Germinal center (tissue), 1 donor: ENCODE results near the gene TPPP.

Experiments used
- DNase-seq: peaks from one replicate; pipeline ENCODE4 v3.0.0; 2012; ENCODE audit warnings: mixed read lengths, low spot score

Gene TPPP

DNA sequence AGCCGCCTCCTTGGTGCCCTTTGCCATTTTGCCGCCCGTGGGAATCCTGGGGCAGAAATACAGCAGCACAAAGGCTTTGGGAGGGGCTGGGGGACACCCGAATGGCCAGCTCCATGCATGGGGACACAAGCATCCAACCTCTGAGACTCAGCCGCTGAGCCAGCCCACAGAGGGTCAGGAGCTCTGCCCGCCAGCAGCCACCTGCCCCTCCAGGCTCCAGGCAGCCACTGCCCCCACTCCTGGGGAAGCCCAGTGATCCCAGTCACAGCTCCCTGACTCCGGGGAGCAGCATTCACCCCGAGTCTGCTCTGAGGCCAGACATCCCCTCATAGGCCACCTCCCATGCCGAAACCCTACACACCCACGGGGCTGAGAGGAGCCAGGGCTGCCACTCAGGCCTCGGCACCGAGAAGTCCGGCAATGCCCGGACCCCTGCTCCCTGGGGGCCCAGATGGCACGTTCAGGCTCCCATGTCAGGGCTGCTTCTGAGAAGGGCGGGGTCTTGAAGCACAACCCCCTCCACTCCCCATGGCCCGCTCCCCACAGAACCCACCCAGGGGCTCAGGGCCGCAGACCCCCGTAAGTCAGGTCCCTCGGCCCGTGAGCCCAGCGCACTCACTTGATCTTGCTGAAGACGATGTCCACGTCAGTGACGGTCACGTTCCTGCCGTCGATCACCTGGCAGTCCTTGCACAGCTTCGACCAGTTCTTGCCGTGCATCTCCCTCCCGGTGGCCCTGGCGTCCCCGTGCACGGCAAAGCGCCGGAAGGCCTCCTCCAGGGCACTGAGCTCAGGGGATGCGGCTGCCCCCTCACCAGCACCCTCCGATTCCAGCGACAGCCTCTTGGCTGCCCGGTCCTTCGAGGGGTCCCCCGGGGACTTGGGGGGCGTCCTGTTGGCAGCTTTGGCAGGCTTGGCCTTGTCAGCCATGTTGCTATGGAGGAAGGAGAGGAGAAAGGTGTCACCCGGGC, 15.7 kb downstream of the TPPP start:
- no peak for DNase-seq

DNA sequence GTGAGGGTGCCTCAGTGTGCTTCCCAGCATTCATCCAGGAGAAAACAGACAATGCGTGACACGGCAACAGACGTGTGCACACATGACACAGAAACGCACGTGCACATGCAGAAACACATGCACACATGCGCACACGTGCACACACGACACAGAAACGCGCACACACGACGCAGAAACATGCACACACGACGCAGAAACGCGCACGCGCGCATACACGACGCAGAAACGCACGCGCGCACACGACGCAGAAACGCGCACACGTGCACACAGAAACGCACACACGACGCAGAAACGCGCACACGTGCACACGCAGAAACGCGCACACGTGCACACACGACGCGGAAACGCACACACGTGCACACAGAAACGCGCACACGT, 16.5 kb downstream of the TPPP start:
- DNase-seq = no peak

- no peak for DNase-seq
Measured at GRCh38 chr5:675871-676698, 17.1 kb downstream of the TPPP start.

- no peak for DNase-seq
Measured at GRCh38 chr5:675111-675870, 17.9 kb downstream of the TPPP start.

DNA sequence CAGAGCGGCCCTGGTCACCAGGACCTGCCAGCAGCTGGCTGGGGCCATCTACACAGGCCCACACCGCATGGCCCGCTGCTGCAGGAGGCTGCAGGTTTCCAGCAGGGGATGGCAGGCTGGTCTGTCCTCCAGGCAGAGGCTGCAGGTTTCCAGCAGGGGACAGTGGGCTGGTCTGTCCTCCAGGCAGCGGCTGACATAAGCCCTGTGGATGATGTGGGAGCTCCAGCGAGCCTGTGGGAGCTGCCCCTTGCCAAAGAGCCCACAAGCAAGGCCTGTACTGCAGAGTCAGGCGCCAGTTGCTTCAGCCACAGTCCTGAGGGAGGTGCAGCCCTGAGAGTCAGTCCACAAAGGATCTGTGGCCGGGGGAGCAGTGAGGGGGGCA, 18.5 kb downstream of the TPPP start:
- DNase-seq = no peak

- DNase-seq = no peak
Measured at GRCh38 chr5:673831-674629, 19.1 kb downstream of the TPPP start.

DNA sequence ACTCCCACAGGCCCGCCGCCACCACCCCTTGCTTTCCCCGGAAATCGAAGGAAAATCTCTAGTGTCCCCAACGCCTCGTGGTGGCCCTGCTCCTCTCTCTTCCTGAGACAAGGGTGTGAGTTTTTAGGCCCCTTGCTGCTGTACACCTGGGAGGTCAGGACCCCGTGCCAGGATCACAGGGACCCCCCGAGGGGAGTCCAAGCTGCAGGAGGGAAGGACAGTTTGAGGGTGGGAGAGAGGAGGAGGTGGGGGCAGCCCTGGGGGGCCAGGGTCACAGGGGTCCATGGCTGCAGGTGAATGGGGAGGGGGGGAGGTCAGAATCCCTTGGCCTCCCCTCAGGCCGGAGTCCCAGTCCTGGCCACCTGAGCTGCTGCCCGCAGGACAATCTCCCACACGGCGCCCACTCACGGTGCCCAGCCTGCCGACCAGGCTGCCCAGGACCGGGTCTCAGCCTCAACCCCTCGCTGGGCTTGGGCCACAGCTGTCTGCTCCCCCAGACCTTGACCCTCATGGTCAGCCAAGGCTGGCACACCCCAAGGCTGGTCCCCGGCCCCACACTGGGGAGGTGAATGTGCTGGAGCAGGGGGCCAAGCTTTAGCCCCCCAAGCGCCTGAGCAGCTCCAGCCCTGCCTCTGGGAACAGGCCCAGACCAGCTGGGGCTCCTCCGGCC, 19.9 kb downstream of the TPPP start:
- DNase-seq = no peak

GRCh38 chr5:672329-673160, 20.6 kb downstream of the TPPP start:
- peak; percentile 20 for DNase-seq

DNA sequence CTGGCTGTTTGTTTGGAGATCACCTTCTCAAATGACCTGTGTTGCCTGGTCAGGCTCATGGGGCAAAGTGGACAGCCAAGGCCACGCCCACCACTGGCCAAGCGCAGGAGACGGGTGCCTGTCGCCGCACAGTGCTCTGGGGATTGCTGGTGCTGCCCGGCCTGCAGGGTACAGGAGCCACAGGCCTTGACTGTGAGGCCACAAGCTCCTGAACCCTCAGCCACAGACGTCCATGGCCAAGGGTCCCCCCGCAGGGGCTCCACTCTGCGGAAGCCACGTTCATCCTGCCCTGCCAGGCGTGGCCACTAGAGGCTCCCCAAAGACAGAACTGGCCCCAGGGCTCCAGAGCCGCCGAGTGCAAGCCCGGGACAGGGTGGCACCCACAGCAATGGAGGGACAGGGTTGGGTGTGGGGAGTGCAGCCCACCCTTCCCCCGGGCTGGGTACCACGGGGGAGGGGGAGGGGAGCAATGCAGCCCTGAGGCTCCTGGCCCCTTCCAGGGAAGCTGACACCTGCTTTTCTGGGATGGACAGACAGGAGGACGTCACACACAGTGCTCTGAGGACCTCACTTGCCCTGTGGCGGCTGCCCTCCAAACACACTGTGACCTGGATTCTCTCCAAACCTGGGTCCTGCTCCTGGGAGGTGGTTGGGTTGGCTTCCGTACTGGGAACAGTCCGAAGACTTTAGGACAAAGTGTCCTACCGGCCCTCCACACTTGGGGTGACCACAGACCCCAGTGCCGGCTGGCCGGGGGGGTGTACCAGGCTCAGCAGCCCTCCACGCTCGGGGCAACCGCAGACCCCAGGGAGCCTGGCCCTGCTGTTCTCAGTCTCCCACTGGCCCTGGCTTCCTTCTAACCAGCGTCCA, 21.5 kb downstream of the TPPP start:
- peak; percentile 67 for DNase-seq

DNA sequence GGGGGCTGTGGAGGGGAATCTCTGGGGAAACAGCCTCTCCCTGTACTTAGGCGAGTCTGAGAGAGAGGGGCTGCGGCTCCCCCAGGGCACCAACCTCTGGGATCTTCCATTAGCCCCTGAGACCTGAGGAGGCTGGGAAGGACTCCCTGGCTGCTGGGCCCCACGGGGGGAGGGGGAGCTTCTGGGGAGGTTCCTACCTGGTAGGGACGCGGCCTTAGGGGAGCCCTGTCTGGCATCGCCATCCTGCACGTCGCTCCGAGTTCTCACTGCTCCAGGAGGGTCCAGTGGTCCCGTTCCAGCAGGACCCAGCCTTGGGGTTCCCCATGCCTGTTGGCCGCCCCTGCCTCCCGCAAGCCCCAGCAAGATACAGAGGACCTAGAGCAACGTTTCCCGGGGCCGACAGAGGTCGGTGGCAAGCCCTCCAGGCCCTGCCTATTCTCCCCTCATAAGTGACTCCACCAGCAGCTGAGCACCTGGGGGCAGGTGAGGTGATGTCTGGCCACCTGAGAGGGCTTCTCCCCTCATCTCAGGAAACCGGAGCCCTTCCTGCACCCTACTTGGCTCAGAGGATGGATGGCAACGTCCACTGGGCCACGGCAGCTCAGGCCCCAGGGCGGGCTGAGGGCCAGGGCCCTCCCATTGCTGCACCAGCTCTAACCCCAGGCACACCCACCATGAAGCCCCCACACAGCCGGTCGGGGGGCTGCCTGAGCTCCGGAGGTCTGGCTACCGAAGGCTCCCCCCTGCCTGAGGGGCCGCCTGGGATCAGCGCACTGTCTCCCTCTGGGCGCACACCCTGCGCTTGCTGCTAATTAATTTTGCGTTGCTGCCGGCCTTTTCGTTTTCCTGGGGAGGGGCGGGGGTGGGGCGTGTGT, 22.5 kb downstream of the TPPP start:
- no peak for DNase-seq

GRCh38 chr5:669842-670395, 23.2 kb downstream of the TPPP start:
- DNase-seq = no peak

GRCh38 chr5:669111-669841, 23.9 kb downstream of the TPPP start:
- peak; percentile 28 for DNase-seq

DNA sequence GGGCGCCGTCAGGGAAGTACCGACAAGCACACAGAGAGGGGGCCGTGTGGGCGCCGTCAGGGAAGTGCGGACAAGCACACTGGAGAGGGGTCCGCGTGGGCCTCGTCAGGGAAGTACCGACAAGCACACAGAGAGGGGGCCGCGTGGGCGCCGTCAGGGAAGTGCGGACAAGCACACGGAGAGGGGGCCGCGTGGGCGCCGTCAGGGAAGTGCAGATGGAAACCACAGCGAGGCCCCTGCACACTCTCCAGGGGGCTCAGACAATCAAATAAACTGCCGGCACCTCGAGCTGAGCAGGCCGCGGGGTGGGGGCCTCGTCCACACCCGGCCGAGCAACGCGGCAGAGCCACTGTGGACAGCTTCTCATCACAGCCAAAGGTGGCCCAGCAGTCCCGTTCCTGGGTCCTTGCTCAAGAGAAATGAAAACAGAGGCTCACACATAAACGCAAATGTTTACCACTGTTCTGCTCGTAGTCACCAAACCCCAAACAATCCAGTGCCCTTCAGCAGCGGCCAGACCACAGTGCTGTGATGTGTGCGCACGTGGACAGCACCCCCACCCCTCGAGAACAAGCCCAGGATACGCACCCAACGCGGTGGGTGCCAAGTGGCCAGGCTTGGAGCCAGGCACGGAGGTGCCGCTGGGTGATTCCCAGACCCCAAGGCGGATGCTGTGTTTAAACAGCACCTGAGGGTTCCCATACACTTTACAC, 24.7 kb downstream of the TPPP start:
- no peak for DNase-seq

- DNase-seq = no peak
Measured at GRCh38 chr5:666816-667498, 26.2 kb downstream of the TPPP start.

DNA sequence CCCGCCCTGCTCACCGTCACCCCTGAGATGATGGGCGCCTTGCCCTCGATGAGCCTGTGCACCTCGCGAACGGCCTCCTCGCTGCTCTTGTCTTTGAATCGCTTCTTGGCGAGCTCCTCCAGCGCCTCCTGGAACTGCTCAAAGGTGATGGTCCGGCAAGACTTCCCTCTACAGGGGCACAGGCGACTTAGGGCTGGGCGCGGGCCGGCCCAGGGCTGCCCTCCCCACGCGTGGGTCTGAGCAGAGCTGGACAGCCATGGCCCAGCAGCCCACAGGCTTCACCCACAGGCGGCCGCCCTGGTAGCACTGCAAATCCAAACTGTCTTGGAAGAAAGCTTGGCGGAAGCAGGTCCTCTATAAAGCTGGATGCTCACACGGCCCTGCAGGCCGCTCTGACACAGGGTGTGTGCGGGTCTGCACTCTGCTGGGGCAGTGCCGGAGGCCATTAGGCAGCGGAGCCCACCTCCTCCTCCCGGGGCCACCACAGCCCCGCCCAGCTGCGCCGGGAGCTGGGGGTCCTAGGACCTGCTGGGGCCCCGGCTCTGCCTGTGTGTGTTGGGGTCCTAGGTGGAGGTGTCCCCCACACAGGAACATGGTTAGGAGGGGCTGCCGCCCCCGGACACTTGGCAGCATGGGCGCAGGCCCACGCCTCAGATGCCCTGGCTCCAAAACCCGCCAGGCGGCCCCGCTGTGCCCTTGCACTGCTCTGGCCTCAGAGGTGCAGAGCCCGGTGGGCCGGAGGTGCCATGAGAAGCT, 27.0 kb downstream of the TPPP start:
- DNase-seq = no peak
